ENCODE data around the gene C16orf87. TPM values are rescaled to one million over a fixed set of nuclear protein-coding genes. Genes with fewer than 3 reads are reported as not detected.

The C16orf87 gene
- polyA plus RNA-seq, 1 donor from 2014 or later = 27.5 TPM

GRCh38 chr16:46862555-46863447 lies 31.8 kb upstream of the C16orf87 start:
- Histone ChIP-seq H2AFZ (ENCODE audit: low read depth, low read length) (no peak overlapping the region), H3K4me2 (ENCODE audit: low read length) (no peak overlapping the region), H3K79me2 (replicated peaks; ENCODE audit: insufficient read depth, low read length) (no peaks in the 10 kb centered on the region), H3F3A (ENCODE audit: insufficient read depth, low read length, poor library complexity, severe bottlenecking) (no peaks in the 10 kb centered on the region), H3K4me3 (ENCODE audit: low read length) (no peak overlapping the region), H3K9ac (ENCODE audit: low read length) (no peak overlapping the region), H4K20me1 (ENCODE audit: insufficient read depth) (no peaks in the 10 kb centered on the region), H3K9me2 (ENCODE audit: insufficient read depth, low read length) (no peaks in the 10 kb centered on the region), H3K27ac (ENCODE audit: low read length) (no peak overlapping the region), H3K27me3 (ENCODE audit: insufficient read depth, low read depth, low read length) (no peaks in the 10 kb centered on the region), H3K9me3 (ENCODE audit: low read length) (no peaks in the 10 kb centered on the region), H3K36me3 (ENCODE audit: insufficient read depth, low read length) (no peaks in the 10 kb centered on the region)
- TF ChIP-seq REST (IDR thresholded peaks at IDR 0.05; ENCODE audit: borderline replicate concordance) (no peak), POLR2AphosphoS5 (IDR thresholded peaks at IDR 0.05) (no peak), TAF1 (IDR thresholded peaks at IDR 0.05; ENCODE audit: low read depth) (no peak), CTCF (IDR thresholded peaks at IDR 0.05; ENCODE audit: poor library complexity, severe bottlenecking) (no peak), RAD21 (conservative IDR thresholded peaks at IDR 0.05) (no peak), EP300 (conservative IDR thresholded peaks at IDR 0.05; ENCODE audit: poor library complexity, severe bottlenecking) (no peak), SMC3 (conservative IDR thresholded peaks at IDR 0.05; ENCODE audit: poor library complexity) (no peak), EZH2 (IDR thresholded peaks at IDR 0.05; ENCODE audit: borderline replicate concordance, insufficient read depth, low read length, poor library complexity, severe bottlenecking) (no peak), MXI1 (conservative IDR thresholded peaks at IDR 0.05; ENCODE audit: poor library complexity, severe bottlenecking) (no peak)

- Histone ChIP-seq H4K20me1 (ENCODE audit: insufficient read depth) (no peaks in the 10 kb centered on the region), H3K79me2 (replicated peaks; ENCODE audit: insufficient read depth, low read length) (no peaks in the 10 kb centered on the region), H3K27me3 (ENCODE audit: insufficient read depth, low read depth, low read length) (no peaks in the 10 kb centered on the region), H3F3A (ENCODE audit: insufficient read depth, low read length, poor library complexity, severe bottlenecking) (no peaks in the 10 kb centered on the region), H2AFZ (ENCODE audit: low read depth, low read length) (no peak overlapping the region), H3K4me3 (ENCODE audit: low read length) (no peak overlapping the region), H3K36me3 (ENCODE audit: insufficient read depth, low read length) (no peaks in the 10 kb centered on the region), H3K4me2 (ENCODE audit: low read length) (no peak overlapping the region), H3K9me3 (ENCODE audit: low read length) (no peaks in the 10 kb centered on the region), H3K27ac (ENCODE audit: low read length) (no peak overlapping the region), H3K9me2 (ENCODE audit: insufficient read depth, low read length) (no peaks in the 10 kb centered on the region), H3K9ac (ENCODE audit: low read length) (no peak overlapping the region)
- TF ChIP-seq REST (IDR thresholded peaks at IDR 0.05; ENCODE audit: borderline replicate concordance) (no peak), EP300 (conservative IDR thresholded peaks at IDR 0.05; ENCODE audit: poor library complexity, severe bottlenecking) (no peak), POLR2AphosphoS5 (IDR thresholded peaks at IDR 0.05) (no peak), MXI1 (conservative IDR thresholded peaks at IDR 0.05; ENCODE audit: poor library complexity, severe bottlenecking) (no peak), CTCF (IDR thresholded peaks at IDR 0.05; ENCODE audit: poor library complexity, severe bottlenecking) (no peak), SMC3 (conservative IDR thresholded peaks at IDR 0.05; ENCODE audit: poor library complexity) (no peak), EZH2 (IDR thresholded peaks at IDR 0.05; ENCODE audit: borderline replicate concordance, insufficient read depth, low read length, poor library complexity, severe bottlenecking) (no peak), RAD21 (conservative IDR thresholded peaks at IDR 0.05) (no peak), TAF1 (IDR thresholded peaks at IDR 0.05; ENCODE audit: low read depth) (no peak)
Observed at GRCh38 chr16:46859719-46860152, 28.8 kb upstream of the C16orf87 start.

All from neural cell (in vitro differentiated cells).